WTC11 (cell line): ENCODE measurements around the gene PIP4K2A. TPM values are rescaled to one million over a fixed set of nuclear protein-coding genes. Genes with fewer than 3 reads are reported as not detected.
A peak's percentile ranks its signal among the peaks of the same experiment; 100 is the strongest.

Source experiments
- ATAC-seq: fragments of 200-7000 bp; cut with Tn5 transposase; 2 replicates; pipeline ENCODE4 v1.10.0; 2021; ENCODE audit warnings: mild to moderate bottlenecking, moderate library complexity
- CTCF ChIA-PET: fragments of 300-600 bp; sonication (Branson Sonifier 250); formaldehyde crosslinking; loops from one replicate; lab custom pipeline; 2021; ENCODE audit warnings: antibody characterized with exemption; lab: Charles Lee
- POLR2A ChIA-PET: fragments of 350-600 bp; sonication (Branson Sonifier 250); formaldehyde crosslinking; loops from one replicate; lab custom pipeline; 2021; ENCODE audit warnings: antibody characterized with exemption; lab: Charles Lee
- DNase-seq: peaks from one replicate; pipeline ENCODE4 v3.0.0; 2021; ENCODE audit warnings: low spot score
- H3K27ac Mint-ChIP-seq: 2 replicates; pipeline ENCODE4 v1.8.0; 2021; ENCODE audit warnings: mixed read lengths
- H3K27me3 Mint-ChIP-seq: 2 replicates; pipeline ENCODE4 v1.8.0; 2021; ENCODE audit warnings: low read depth, mild to moderate bottlenecking, moderate library complexity, mixed read lengths
- H3K36me3 Mint-ChIP-seq: 2 replicates; pipeline ENCODE4 v1.8.0; 2021; ENCODE audit warnings: mixed read lengths
- H3K4me1 Mint-ChIP-seq: 2 replicates; pipeline ENCODE4 v1.8.0; 2022; ENCODE audit warnings: mixed read lengths
- H3K4me3 Mint-ChIP-seq: 2 replicates; pipeline ENCODE4 v1.8.0; 2021; ENCODE audit warnings: mild to moderate bottlenecking, moderate library complexity, mixed read lengths
- H3K9me3 Mint-ChIP-seq: 2 replicates; pipeline ENCODE4 v1.8.0; 2021; ENCODE audit warnings: mixed read lengths
- CTCF ChIP-seq: fragments of 200-600 bp; IDR thresholded peaks from 2 replicates; pipeline ENCODE4 v1.8.0; 2022; ENCODE audit warnings: antibody characterized with exemption
- E2F1 ChIP-seq: sonication (generic); formaldehyde crosslinking; IDR thresholded peaks from 2 replicates; pipeline ENCODE4 v1.8.0; 2022; ENCODE audit warnings: mild to moderate bottlenecking, missing genetic modification reagents
- MXD4 ChIP-seq: fragments of 250-450 bp; sonication (Bioruptor Pico); IDR thresholded peaks from 2 replicates; pipeline ENCODE4 v1.8.0; 2021; ENCODE audit warnings: mild to moderate bottlenecking, moderate library complexity, borderline replicate concordance
- OVOL2 ChIP-seq: fragments of 250-450 bp; sonication (Bioruptor Pico); IDR thresholded peaks from 2 replicates; pipeline ENCODE4 v1.9.0; 2021; ENCODE audit warnings: mild to moderate bottlenecking, borderline replicate concordance
- PRDM15 ChIP-seq: sonication (generic); formaldehyde crosslinking; IDR thresholded peaks from 2 replicates; pipeline ENCODE4 v1.8.0; 2022; ENCODE audit warnings: missing genetic modification reagents
- STAT6 ChIP-seq: sonication (generic); formaldehyde crosslinking; conservative IDR thresholded peaks from 2 replicates; pipeline ENCODE4 v1.8.1; 2023; ENCODE audit warnings: mild to moderate bottlenecking, low read depth, missing genetic modification reagents, moderate library complexity
- ZMAT4 ChIP-seq: fragments of 250-450 bp; sonication (Bioruptor Pico); IDR thresholded peaks from 2 replicates; pipeline ENCODE4 v1.9.0; 2021; ENCODE audit warnings: mild to moderate bottlenecking
- ZNF281 ChIP-seq: sonication (generic); formaldehyde crosslinking; IDR thresholded peaks from 2 replicates; pipeline ENCODE4 v1.8.0; 2023; ENCODE audit warnings: mild to moderate bottlenecking, missing genetic modification reagents
- ZNF425 ChIP-seq: fragments of 250-450 bp; sonication (Bioruptor Pico); conservative IDR thresholded peaks from 2 replicates; pipeline ENCODE4 v1.9.0; 2021; ENCODE audit warnings: mild to moderate bottlenecking
- total RNA-seq: library from RNA; stranded (reverse); gene quantifications from 3 replicates; pipeline ENCODE4 v1.2.3, GENCODE V29; 2021

PIP4K2A gene
- total RNA-seq, 1 experiment from 2014 or later, result 47.5 TPM

- TF ChIP-seq ZNF281 (CRISPR knock-in tag), result no peak
- TF ChIP-seq MXD4 (CRISPR knock-in tag), result no peak
- TF ChIP-seq STAT6 (CRISPR knock-in tag), result no peak
- TF ChIP-seq ZNF425 (CRISPR knock-in tag), result no peak
Observed at GRCh38 chr10:22712956-22713852, 1.2 kb downstream of the PIP4K2A start (continued).

GRCh38 chr10:22712211-22712955, 2.0 kb downstream of the PIP4K2A start:
- TF ChIP-seq ZNF281 (CRISPR knock-in tag) (no peak), OVOL2 (CRISPR knock-in tag) (no peak), CTCF (no peak), PRDM15 (CRISPR knock-in tag) (no peak), ZMAT4 (CRISPR knock-in tag) (no peak), E2F1 (CRISPR knock-in tag) (no peak)
- H3K27me3 Mint-ChIP-seq, result peaks cover 9% of the 10 kb centered on the region
- no peak for DNase-seq
- no peaks in the 10 kb centered on the region for H3K36me3 Mint-ChIP-seq
- H3K27ac Mint-ChIP-seq, result no peak overlapping the region
- H3K4me1 Mint-ChIP-seq, result peaks cover 41% of the 10 kb centered on the region
- POLR2A ChIA-PET, result no interaction called here
- CTCF ChIA-PET, result interaction anchor here (1.0 kb wide), 1 partner anchor 28 kb away, joined by 4 read pairs; no protein-coding TSS in a partner anchor
- peak overlapping the region; percentile 77 for H3K4me3 Mint-ChIP-seq
- ATAC-seq, result no peak
- no peaks in the 10 kb centered on the region for H3K9me3 Mint-ChIP-seq
